ENCODE results near the gene DTL.
A peak's percentile ranks its signal among the peaks of the same experiment; 100 is the strongest.

The DTL gene

DNA sequence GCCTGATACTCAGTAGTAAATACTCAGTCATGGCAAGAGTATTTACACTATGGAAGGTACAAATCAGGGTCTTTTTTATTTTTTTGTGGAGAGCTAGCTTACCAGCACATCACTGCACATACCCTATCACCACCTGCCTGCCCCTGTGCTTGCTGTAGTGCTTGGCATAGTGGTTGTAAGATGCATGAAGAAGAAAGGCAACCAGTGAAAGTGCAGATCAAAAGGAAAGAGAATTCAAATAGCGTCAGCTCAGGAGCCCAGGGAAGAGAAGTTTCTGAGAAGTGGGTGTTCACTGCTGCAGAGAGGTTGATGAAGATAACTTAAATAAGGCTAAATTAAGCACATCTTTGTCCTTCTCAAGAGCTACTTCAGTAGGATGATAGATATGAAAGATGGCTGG lies 76.0 kb downstream of the DTL start:
- no peak for DNase-seq (ENCODE audit: low read depth)
- H3K4me3 ChIP-seq (replicated peaks; ENCODE audit: low read depth, low read length), result no peak overlapping the region
- TF ChIP-seq CTCF (IDR thresholded peaks at IDR 0.05; ENCODE audit: low read length, missing control alignments), result no peak

- TF ChIP-seq CTCF (IDR thresholded peaks at IDR 0.05; ENCODE audit: low read length, missing control alignments), result no peak
- no peak for DNase-seq (ENCODE audit: low read depth)
- no peak overlapping the region for H3K4me3 ChIP-seq (replicated peaks; ENCODE audit: low read depth, low read length)
Measured at GRCh38 chr1:212113706-212114105, 78.2 kb downstream of the DTL start.

- H3K4me3 ChIP-seq (replicated peaks; ENCODE audit: low read depth, low read length), result no peak overlapping the region
- TF ChIP-seq CTCF (IDR thresholded peaks at IDR 0.05; ENCODE audit: low read length, missing control alignments), result no peak
- peak; percentile 50 for DNase-seq (ENCODE audit: low read depth)
Measured at GRCh38 chr1:212118167-212118871, 82.8 kb downstream of the DTL start.

DNA sequence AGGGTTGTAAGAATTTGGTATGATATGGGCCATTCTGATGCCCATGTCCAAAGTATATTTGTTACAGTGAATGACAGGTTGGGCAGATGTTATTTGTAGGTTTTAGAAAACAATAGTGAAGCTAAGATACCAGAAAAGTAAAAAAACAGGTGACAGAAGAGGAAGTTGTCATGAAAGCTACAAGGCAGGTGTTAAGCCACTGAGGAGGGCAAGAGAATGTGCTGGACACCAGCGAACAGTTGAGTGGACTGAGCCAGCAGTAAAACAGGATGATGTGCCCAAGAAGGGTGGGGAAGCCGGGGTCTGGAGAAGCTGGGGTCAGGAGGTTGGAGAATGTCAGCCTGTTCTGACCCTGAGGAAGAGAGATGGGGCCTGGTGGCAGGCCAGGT lies 83.3 kb downstream of the DTL start:
- no peak for DNase-seq (ENCODE audit: low read depth)
- TF ChIP-seq CTCF (IDR thresholded peaks at IDR 0.05; ENCODE audit: low read length, missing control alignments), result no peak
- H3K4me3 ChIP-seq (replicated peaks; ENCODE audit: low read depth, low read length), result no peak overlapping the region

DNA sequence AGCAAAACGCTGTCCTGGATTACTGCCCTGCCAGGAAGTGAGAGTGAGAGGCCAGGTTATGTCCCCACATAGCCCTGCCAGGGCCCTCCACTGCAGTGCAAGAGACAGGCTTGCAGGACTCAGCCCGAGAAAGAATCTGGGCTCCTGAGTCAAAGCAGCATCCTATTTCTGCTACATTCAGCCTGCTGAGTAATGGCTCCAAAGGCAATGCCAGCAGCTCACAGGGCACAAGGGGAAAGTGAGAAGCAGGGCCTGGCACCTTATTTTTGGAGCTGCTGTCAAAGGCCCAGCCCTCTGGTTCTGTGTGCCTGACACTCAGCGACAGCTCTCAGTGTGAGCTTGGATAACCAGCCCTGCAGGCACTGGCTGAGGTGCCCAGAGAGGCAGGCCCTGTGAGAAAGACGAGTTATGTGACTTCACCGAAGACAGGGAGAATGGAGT lies 83.9 kb downstream of the DTL start:
- no peak for TF ChIP-seq CTCF (IDR thresholded peaks at IDR 0.05; ENCODE audit: low read length, missing control alignments)
- no peak for DNase-seq (ENCODE audit: low read depth)
- H3K4me3 ChIP-seq (replicated peaks; ENCODE audit: low read depth, low read length), result no peak overlapping the region

DNA sequence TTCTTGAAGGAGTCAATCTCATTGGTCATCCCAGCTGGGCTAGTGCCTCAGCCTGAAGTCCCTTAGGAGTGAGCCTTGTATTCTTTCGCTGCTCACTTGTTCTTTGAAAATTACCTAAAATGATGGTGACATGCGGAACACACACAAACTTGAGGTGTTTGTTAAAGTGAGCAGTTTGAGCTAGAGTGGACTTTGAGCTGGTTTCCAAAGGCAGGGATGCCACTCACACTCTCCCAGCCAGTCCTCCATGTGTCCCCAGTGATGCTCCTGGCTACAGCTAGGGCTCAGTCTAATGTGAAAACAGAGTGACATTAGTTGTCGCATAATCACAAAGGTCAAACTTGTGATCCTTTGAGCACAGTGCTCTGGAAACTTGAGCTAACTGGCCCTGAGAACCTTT lies 84.3 kb downstream of the DTL start:
- no peak overlapping the region for H3K4me3 ChIP-seq (replicated peaks; ENCODE audit: low read depth, low read length)
- no peak for DNase-seq (ENCODE audit: low read depth)
- TF ChIP-seq CTCF (IDR thresholded peaks at IDR 0.05; ENCODE audit: low read length, missing control alignments), result no peak

GRCh38 chr1:212121779-212122178 lies 86.2 kb downstream of the DTL start:
- no peak overlapping the region for H3K4me3 ChIP-seq (replicated peaks; ENCODE audit: low read depth, low read length)
- TF ChIP-seq CTCF (IDR thresholded peaks at IDR 0.05; ENCODE audit: low read length, missing control alignments), result no peak
- DNase-seq (ENCODE audit: low read depth), result no peak

Measured in fibroblast of pulmonary artery (primary cell).